Measurements from ENCODE around the gene SETD3.

- no peak for TF ChIP-seq CTCF (IDR thresholded peaks at IDR 0.05; ENCODE audit: low read depth, low read length)
- TF ChIP-seq EZH2phosphoT487 (IDR thresholded peaks at IDR 0.05; ENCODE audit: low read depth): no peak
These were observed 16.7 kb downstream of the SETD3 start for GRCh38 chr14:99463974-99464373.

All from OCI-LY3 (cell line).